ENCODE measurements around the gene ALDH1A1. TPM values are rescaled to one million over a fixed set of nuclear protein-coding genes. Genes with fewer than 3 reads are reported as not detected.

The ALDH1A1 gene
- total RNA-seq, 2 experiments from 2014 or later: not detected

DNA sequence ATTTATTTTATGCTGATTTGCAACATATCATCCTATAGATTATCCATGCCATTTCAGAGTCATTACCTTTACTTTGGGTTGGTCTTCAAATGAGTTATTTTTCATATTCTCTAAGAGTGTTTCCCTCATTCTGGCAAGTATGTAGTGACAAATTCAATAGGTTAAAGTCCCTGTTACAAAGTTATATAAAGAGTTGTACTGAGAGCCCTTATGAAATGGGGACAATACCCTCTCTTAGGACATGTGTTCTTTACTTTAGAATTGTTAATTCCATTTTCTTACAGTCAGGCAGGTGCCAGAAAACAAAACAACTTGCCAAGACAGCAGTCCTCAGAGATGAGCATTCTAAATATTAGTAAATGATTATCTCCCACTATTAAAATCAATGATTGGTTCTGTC, 6.0 kb downstream of the ALDH1A1 start:
- CTCF ChIA-PET (ENCODE audit: unreplicated experiment): no interaction called here
- DNase-seq (ENCODE audit: low spot score): no peak
- intact Hi-C loops (cut with micrococcal nuclease; ENCODE audit: unreplicated experiment): no loop called here

DNA sequence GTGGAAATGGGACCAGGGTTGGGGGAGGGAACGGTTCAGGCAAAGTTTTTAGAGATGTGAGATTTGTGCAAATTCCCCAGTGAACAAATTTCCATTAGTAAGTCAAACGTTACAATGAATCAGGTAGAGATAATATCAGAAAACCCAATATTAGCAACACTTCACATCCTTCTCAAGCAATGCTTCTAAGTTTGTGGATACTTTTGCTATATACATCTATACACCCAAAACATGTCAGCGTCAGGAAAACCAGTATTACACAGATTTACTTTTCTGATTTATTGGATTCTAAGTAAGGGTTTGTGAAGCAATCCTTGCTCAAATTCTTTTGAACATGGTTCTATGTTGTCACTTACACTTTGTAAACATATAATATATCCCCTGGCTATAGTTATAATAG, 6.5 kb downstream of the ALDH1A1 start:
- Histone ChIP-seq H3K27ac (ENCODE audit: low read depth, low read length, poor library complexity, severe bottlenecking) (no peak overlapping the region), H3K4me3 (ENCODE audit: low read depth, low read length, poor library complexity, severe bottlenecking) (no peak overlapping the region), H2AFZ (ENCODE audit: low read length) (no peak overlapping the region), H3K9me2 (ENCODE audit: insufficient read depth, low read length) (no peaks in the 10 kb centered on the region), H3K9me3 (ENCODE audit: low read length) (no peaks in the 10 kb centered on the region), H4K20me1 (ENCODE audit: insufficient read depth, low read length) (no peaks in the 10 kb centered on the region), H3K4me1 (ENCODE audit: insufficient read depth, low read length, poor library complexity, severe bottlenecking) (no peaks in the 10 kb centered on the region), H3K4me2 (ENCODE audit: low read length) (no peak overlapping the region), H3K36me3 (ENCODE audit: insufficient read depth, low read length) (no peaks in the 10 kb centered on the region), H3K79me2 (ENCODE audit: insufficient read depth, low read depth, low read length) (no peaks in the 10 kb centered on the region)
- intact Hi-C loops (cut with micrococcal nuclease; ENCODE audit: unreplicated experiment): no loop called here
- no TSS peak for BruUV-seq (replicated peaks)
- CTCF ChIA-PET (ENCODE audit: unreplicated experiment): no interaction called here
- POLR2A ChIA-PET: no interaction called here
- no peak for DNase-seq (ENCODE audit: low spot score)
- TF ChIP-seq, protein P1, sequence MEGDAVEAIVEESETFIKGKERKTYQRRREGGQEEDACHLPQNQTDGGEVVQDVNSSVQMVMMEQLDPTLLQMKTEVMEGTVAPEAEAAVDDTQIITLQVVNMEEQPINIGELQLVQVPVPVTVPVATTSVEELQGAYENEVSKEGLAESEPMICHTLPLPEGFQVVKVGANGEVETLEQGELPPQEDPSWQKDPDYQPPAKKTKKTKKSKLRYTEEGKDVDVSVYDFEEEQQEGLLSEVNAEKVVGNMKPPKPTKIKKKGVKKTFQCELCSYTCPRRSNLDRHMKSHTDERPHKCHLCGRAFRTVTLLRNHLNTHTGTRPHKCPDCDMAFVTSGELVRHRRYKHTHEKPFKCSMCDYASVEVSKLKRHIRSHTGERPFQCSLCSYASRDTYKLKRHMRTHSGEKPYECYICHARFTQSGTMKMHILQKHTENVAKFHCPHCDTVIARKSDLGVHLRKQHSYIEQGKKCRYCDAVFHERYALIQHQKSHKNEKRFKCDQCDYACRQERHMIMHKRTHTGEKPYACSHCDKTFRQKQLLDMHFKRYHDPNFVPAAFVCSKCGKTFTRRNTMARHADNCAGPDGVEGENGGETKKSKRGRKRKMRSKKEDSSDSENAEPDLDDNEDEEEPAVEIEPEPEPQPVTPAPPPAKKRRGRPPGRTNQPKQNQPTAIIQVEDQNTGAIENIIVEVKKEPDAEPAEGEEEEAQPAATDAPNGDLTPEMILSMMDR (conservative IDR thresholded peaks at IDR 0.05; ENCODE audit: low read length): no peak
- no peak for TF ChIP-seq EZH2phosphoT487 (IDR thresholded peaks at IDR 0.05; ENCODE audit: borderline replicate concordance, low read depth, low read length)

More for the DNA sequence above, 6.0 kb downstream of the ALDH1A1 start:
- Histone ChIP-seq H3K4me2 (ENCODE audit: low read length) (no peak overlapping the region), H3K36me3 (ENCODE audit: insufficient read depth, low read length) (no peaks in the 10 kb centered on the region), H3K9me3 (ENCODE audit: low read length) (no peaks in the 10 kb centered on the region), H3K27ac (ENCODE audit: low read depth, low read length, poor library complexity, severe bottlenecking) (no peak overlapping the region), H4K20me1 (ENCODE audit: insufficient read depth, low read length) (no peaks in the 10 kb centered on the region), H3K4me3 (ENCODE audit: low read depth, low read length, poor library complexity, severe bottlenecking) (no peak overlapping the region), H3K9me2 (ENCODE audit: insufficient read depth, low read length) (no peaks in the 10 kb centered on the region), H3K79me2 (ENCODE audit: insufficient read depth, low read depth, low read length) (no peaks in the 10 kb centered on the region), H3K4me1 (ENCODE audit: insufficient read depth, low read length, poor library complexity, severe bottlenecking) (no peaks in the 10 kb centered on the region), H2AFZ (ENCODE audit: low read length) (no peak overlapping the region)
- POLR2A ChIA-PET: no interaction called here
- TF ChIP-seq, protein P1 (conservative IDR thresholded peaks at IDR 0.05; ENCODE audit: low read length): no peak
- TF ChIP-seq EZH2phosphoT487 (IDR thresholded peaks at IDR 0.05; ENCODE audit: borderline replicate concordance, low read depth, low read length): no peak
- BruUV-seq (replicated peaks): no TSS peak

DNA sequence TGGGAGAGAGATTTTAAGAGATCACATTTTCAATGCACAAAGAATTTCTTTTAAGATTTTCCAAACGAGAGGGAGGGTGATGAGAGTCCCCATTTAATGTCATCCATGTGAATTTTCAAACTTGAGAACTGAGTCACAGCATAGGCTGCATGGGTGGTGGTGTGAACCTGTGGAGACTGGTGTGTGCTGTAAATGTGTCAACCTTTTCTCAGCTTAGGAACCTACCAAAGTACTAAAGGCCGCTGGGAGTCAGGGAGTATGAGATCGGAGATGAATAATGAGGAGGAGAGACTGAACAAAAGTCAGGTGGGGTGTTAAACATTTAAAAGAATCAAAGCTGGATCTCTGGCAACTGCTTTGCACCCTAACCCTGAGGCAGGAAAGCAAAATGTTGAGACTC, 7.5 kb downstream of the ALDH1A1 start:
- intact Hi-C loops (cut with micrococcal nuclease; ENCODE audit: unreplicated experiment): no loop called here

More for the DNA sequence above, 7.5 kb downstream of the ALDH1A1 start:
- no peak overlapping the region for H3K4me2 ChIP-seq (ENCODE audit: low read length)
- TF ChIP-seq EZH2phosphoT487 (IDR thresholded peaks at IDR 0.05; ENCODE audit: borderline replicate concordance, low read depth, low read length): no peak
- TF ChIP-seq, protein P1 (conservative IDR thresholded peaks at IDR 0.05; ENCODE audit: low read length): no peak
- H3K4me3 ChIP-seq (ENCODE audit: low read depth, low read length, poor library complexity, severe bottlenecking): no peak overlapping the region
- no peak overlapping the region for H3K27ac ChIP-seq (ENCODE audit: low read depth, low read length, poor library complexity, severe bottlenecking)
- no peak for DNase-seq (ENCODE audit: low spot score)
- H3K4me1 ChIP-seq (ENCODE audit: insufficient read depth, low read length, poor library complexity, severe bottlenecking): no peaks in the 10 kb centered on the region
- CTCF ChIA-PET (ENCODE audit: unreplicated experiment): no interaction called here
- no peak overlapping the region for H2AFZ ChIP-seq (ENCODE audit: low read length)
- H3K9me3 ChIP-seq (ENCODE audit: low read length): no peaks in the 10 kb centered on the region
- no peaks in the 10 kb centered on the region for H3K79me2 ChIP-seq (ENCODE audit: insufficient read depth, low read depth, low read length)
- H3K36me3 ChIP-seq (ENCODE audit: insufficient read depth, low read length): no peaks in the 10 kb centered on the region
- BruUV-seq (replicated peaks): no TSS peak
- no peaks in the 10 kb centered on the region for H3K9me2 ChIP-seq (ENCODE audit: insufficient read depth, low read length)
- no peaks in the 10 kb centered on the region for H4K20me1 ChIP-seq (ENCODE audit: insufficient read depth, low read length)
- POLR2A ChIA-PET: no interaction called here
